ENCODE data around the gene ABHD4. TPM values are rescaled to one million over a fixed set of nuclear protein-coding genes. Genes with fewer than 3 reads are reported as not detected.
"Not testable (repeated sequence)": the region's sequence is repeated elsewhere in the genome, so short reads cannot be mapped to it uniquely, and the experiment has no call there.

The ABHD4 gene
- total RNA-seq, 2 donors from 2014 or later = 25.9 to 116 TPM

- Histone ChIP-seq H3K27me3 (replicated peaks; ENCODE audit: insufficient read depth) (no peaks in the 10 kb centered on the region), H3K4me3 (no peak overlapping the region), H3K36me3 (no peaks in the 10 kb centered on the region), H3K4me1 (replicated peaks) (no peaks in the 10 kb centered on the region), H3K9me3 (no peaks in the 10 kb centered on the region), H3K27ac (no peak overlapping the region)
- TF ChIP-seq CTCF (IDR thresholded peaks at IDR 0.05) (no peak), POLR2AphosphoS5 (IDR thresholded peaks at IDR 0.05) (no peak), POLR2A (IDR thresholded peaks at IDR 0.05) (no peak)
- DNase-seq (ENCODE audit: low spot score) = no peak
- 66% methylated on average over 11 of the region's 11 CpGs for WGBS
- intact Hi-C loops (cut with DNase I) = no loop called here
Measured at GRCh38 chr14:22561661-22562579, 36.2 kb upstream of the ABHD4 start.

- no peaks in the 10 kb centered on the region for H3K27me3 ChIP-seq (replicated peaks; ENCODE audit: insufficient read depth)
- TF ChIP-seq POLR2AphosphoS5 (IDR thresholded peaks at IDR 0.05) (no peak), CTCF (IDR thresholded peaks at IDR 0.05) (no peak), POLR2A (IDR thresholded peaks at IDR 0.05) (no peak)
- WGBS = 78% methylated on average over 5 of the region's 5 CpGs
- H3K36me3 ChIP-seq = no peaks in the 10 kb centered on the region
- H3K4me3 ChIP-seq = no peak overlapping the region
- H3K9me3 ChIP-seq = no peaks in the 10 kb centered on the region
- intact Hi-C loops (cut with DNase I) = no loop called here
- no peaks in the 10 kb centered on the region for H3K4me1 ChIP-seq (replicated peaks)
- no peak overlapping the region for H3K27ac ChIP-seq
- DNase-seq (ENCODE audit: low spot score) = no peak
Measured at GRCh38 chr14:22563987-22564386, 34.1 kb upstream of the ABHD4 start.

GRCh38 chr14:22564463-22564862, 33.6 kb upstream of the ABHD4 start:
- no peaks in the 10 kb centered on the region for H3K9me3 ChIP-seq
- intact Hi-C loops (cut with DNase I) = no loop called here
- H3K4me3 ChIP-seq = no peak overlapping the region
- no peaks in the 10 kb centered on the region for H3K4me1 ChIP-seq (replicated peaks)
- TF ChIP-seq POLR2AphosphoS5 (IDR thresholded peaks at IDR 0.05) (no peak), CTCF (IDR thresholded peaks at IDR 0.05) (no peak), POLR2A (IDR thresholded peaks at IDR 0.05) (no peak)
- no peaks in the 10 kb centered on the region for H3K27me3 ChIP-seq (replicated peaks; ENCODE audit: insufficient read depth)
- no peak for DNase-seq (ENCODE audit: low spot score)
- WGBS = 78% methylated on average over 1 of the region's 1 CpG
- no peak overlapping the region for H3K27ac ChIP-seq
- H3K36me3 ChIP-seq = no peaks in the 10 kb centered on the region

GRCh38 chr14:22565391-22565945, 32.6 kb upstream of the ABHD4 start:
- H3K27ac ChIP-seq = no peak overlapping the region
- DNase-seq (ENCODE audit: low spot score) = no peak
- H3K36me3 ChIP-seq = no peaks in the 10 kb centered on the region
- intact Hi-C loops (cut with DNase I) = no loop called here
- no peaks in the 10 kb centered on the region for H3K9me3 ChIP-seq
- 91% methylated on average over 3 of the region's 3 CpGs for WGBS
- no peaks in the 10 kb centered on the region for H3K27me3 ChIP-seq (replicated peaks; ENCODE audit: insufficient read depth)
- H3K4me3 ChIP-seq = no peak overlapping the region
- no peaks in the 10 kb centered on the region for H3K4me1 ChIP-seq (replicated peaks)
- TF ChIP-seq CTCF (IDR thresholded peaks at IDR 0.05) (no peak), POLR2AphosphoS5 (IDR thresholded peaks at IDR 0.05) (no peak), POLR2A (IDR thresholded peaks at IDR 0.05) (no peak)

GRCh38 chr14:22566266-22566665, 31.8 kb upstream of the ABHD4 start:
- H3K36me3 ChIP-seq; H3K27me3 ChIP-seq (replicated peaks; ENCODE audit: insufficient read depth); H3K27ac ChIP-seq; H3K4me1 ChIP-seq (replicated peaks); H3K4me3 ChIP-seq; DNase-seq (ENCODE audit: low spot score); intact Hi-C loops (cut with DNase I); H3K9me3 ChIP-seq: not testable (repeated sequence)
- WGBS = 91% methylated on average over 9 of the region's 9 CpGs

Measured in prostate gland (tissue), 2 donors.